ENCODE measurements around the gene TOMT. TPM values are rescaled to one million over a fixed set of nuclear protein-coding genes. Genes with fewer than 3 reads are reported as not detected.

Gene TOMT
- total and polyA plus RNA-seq, 2 of the 13 experiments (the other 11 are each of a cell fraction or from before 2014, with no cell fraction given): not detected

- TF ChIP-seq DZIP1 (CRISPR knock-in tag; IDR thresholded peaks at IDR 0.05): no peak
Measured at GRCh38 chr11:72081821-72082453, 23.8 kb upstream of the TOMT start (continued).

- POLR2A ChIA-PET: interaction anchor here (1.4 kb wide), 1 partner anchor 10 kb away, joined by 3 read pairs; no protein-coding TSS in a partner anchor
- no peak for ATAC-seq
- peaks cover 16% of the 10 kb centered on the region for H3K79me2 ChIP-seq (ENCODE audit: insufficient read depth, low read length)
- H2AFZ ChIP-seq (ENCODE audit: low read length): no peak overlapping the region
- no peak overlapping the region for H3K4me3 ChIP-seq (replicated peaks in 1 of 3; ENCODE audit: insufficient read depth in 1 of 3, low read depth in 2 of 3, low read length in 3 of 3)
- no TSS peak for BruUV-seq (replicated peaks)
- no peak overlapping the region for H3K27ac ChIP-seq (ENCODE audit: extremely low read length, insufficient read depth, low read length)
- no peak overlapping the region for H3K9ac ChIP-seq (ENCODE audit: insufficient read depth, low read depth, low read length)
- DNase-seq (ENCODE audit: low spot score): no peak
- 93% methylated on average over 2 of the region's 2 CpGs for whole genome bisulfite sequencing (ENCODE audit: low lambda C conversion rate)
- intact Hi-C loops (cut with micrococcal nuclease; ENCODE audit: unreplicated experiment) (no loop called here), in situ Hi-C loops (cut with HindIII; ENCODE audit: extremely low pct_ligation_motif_present, low pct_unique_long_range_greater_than_20kb) (no loop called here)
- no peaks in the 10 kb centered on the region; a peak in 1 of 5 replicates for H3K27me3 ChIP-seq (ENCODE audit: control insufficient read depth in 1 of 2, insufficient read depth in 2 of 2, low read length in 2 of 2)
- CTCF ChIA-PET (ENCODE audit: low intra/inter-chr PET ratio, low total read pairs): no interaction called here
- peaks cover 0 to 1% of the 10 kb centered on the region in 2 experiments; a peak in 1 of 5 replicates for H3K36me3 ChIP-seq (replicated peaks in 1 of 2; ENCODE audit: control insufficient read depth in 1 of 2, insufficient read depth in 2 of 2, low read length in 2 of 2)
- H3K4me1 ChIP-seq (ENCODE audit: insufficient read depth, low read length): peaks cover 18% of the 10 kb centered on the region
- no peak overlapping the region for H3K4me2 ChIP-seq (ENCODE audit: low read depth, low read length)
- TF ChIP-seq ARNTL (CRISPR knock-in tag; IDR thresholded peaks at IDR 0.05): no peak
- no peak for TF ChIP-seq MBD4 (IDR thresholded peaks at IDR 0.05; ENCODE audit: borderline replicate concordance, low read length)
- TF ChIP-seq ZBTB38 (CRISPR knock-in tag; IDR thresholded peaks at IDR 0.05): no peak
- no peaks in the 10 kb centered on the region for H4K20me1 ChIP-seq (ENCODE audit: insufficient read depth, low read length)
- H3K9me3 ChIP-seq (ENCODE audit: low read length): no peaks in the 10 kb centered on the region
- no peak for FAIRE-seq
Measured at GRCh38 chr11:72083414-72083813, 22.3 kb upstream of the TOMT start.

All from HepG2 (cell line).